K562 (cell line): ENCODE measurements around the gene MARK3. TPM values are rescaled to one million over a fixed set of nuclear protein-coding genes. Genes with fewer than 3 reads are reported as not detected.

ENCODE experiments used
- ATAC-seq: fragments of 200-7000 bp; cut with Tn5 transposase; 3 replicates; pipeline ENCODE4 v1.9.1; 2020; ENCODE audit warnings: moderate library complexity
- BruUV-seq: library from RNA; stranded (reverse); fragments of 400-500 nt; replicated peaks from 2 replicates; lab custom pipeline; 2021; lab: Mats Ljungman, UMichigan
- CTCF ChIA-PET: fragments of 300-600 bp; formaldehyde crosslinking; extraction: SDS; loops from one replicate; lab custom pipeline; 2021; ENCODE audit warnings: low intra/inter-chr PET ratio; lab: Yijun Ruan, JAX
- POLR2A ChIA-PET: fragments of 300-600, 350-650 bp; sonication (Branson Sonifier 250); formaldehyde crosslinking; extraction: SDS; loops from one replicate; lab custom pipeline; 2021; ENCODE audit warnings: antibody characterized with exemption, inconsistent platforms; lab: Yijun Ruan, JAX
- DNase-seq, 4 experiments: peaks; one replicate each; pipeline versions ENCODE4 v3.0.0 to v3.0.0-alpha.2; 2011 to 2018; ENCODE audit warnings: low spot score in 3 of 4, mixed read lengths in 3 of 4; ENCODE audit errors: extremely low read depth in 1 of 4
- FAIRE-seq: peaks from 2 replicates; lab custom pipeline; 2011; peaks lifted over from hg19 to GRCh38; lab: Jason Lieb, UNC
- H2AFZ ChIP-seq: 2 replicates; pipeline ENCODE4 v1.6.0; 2011; ENCODE audit warnings: low read depth, low read length, control low read depth, inconsistent platforms
- H3K27ac ChIP-seq: fragments of 200-600 bp; 3 replicates; pipeline ENCODE4 v1.8.0; 2011; ENCODE audit warnings: low read depth, mild to moderate bottlenecking, control low read depth, inconsistent platforms, low read length, moderate library complexity, mixed read lengths; ENCODE audit errors: extremely low read depth
- H3K27me3 ChIP-seq, 2 experiments: fragments of 300-600 bp in 1 of 2; 2 replicates in 1 of 2; 3 replicates in 1 of 2; pipeline versions ENCODE4 v1.6.0 to v1.8.0; 2011; ENCODE audit warnings: inconsistent platforms in 2 of 2, low read length in 2 of 2, mild to moderate bottlenecking in 1 of 2, mixed read lengths in 1 of 2, moderate library complexity in 1 of 2; ENCODE audit not compliant: control insufficient read depth in 2 of 2, insufficient read depth in 2 of 2
- H3K36me3 ChIP-seq: fragments of 300-600 bp; 3 replicates; pipeline ENCODE4 v1.8.0; 2011; ENCODE audit warnings: mild to moderate bottlenecking, low read length, inconsistent platforms; ENCODE audit not compliant: control insufficient read depth, insufficient read depth
- H3K4me1 ChIP-seq, 2 experiments: fragments of 200-600 bp in 1 of 2; replicated peaks in 1 of 2; 2 replicates in 1 of 2; 3 replicates in 1 of 2; pipeline versions ENCODE4 v1.5.1 to v1.8.0; 2011; ENCODE audit warnings: inconsistent platforms in 2 of 2, low read length in 2 of 2, mild to moderate bottlenecking in 1 of 2, mixed read lengths in 1 of 2, moderate library complexity in 1 of 2; ENCODE audit not compliant: control insufficient read depth in 2 of 2, insufficient read depth in 2 of 2
- H3K4me2 ChIP-seq: 2 replicates; pipeline ENCODE4 v1.6.1; 2011; ENCODE audit warnings: low read length, control low read depth, inconsistent platforms, mixed read lengths; ENCODE audit not compliant: insufficient read depth
- H3K4me3 ChIP-seq: fragments of 200-600 bp; sonication (generic), shearing (Covaris generic); 2 replicates; pipeline ENCODE4 v1.5.1; 2016; ENCODE audit warnings: control low read depth, inconsistent platforms
- H3K79me2 ChIP-seq: fragments of 200-600 bp; 3 replicates; pipeline ENCODE4 v1.8.0; 2011; ENCODE audit warnings: low read length, inconsistent platforms; ENCODE audit not compliant: control insufficient read depth, insufficient read depth
- H3K9ac ChIP-seq, 2 experiments: 2 replicates each; pipeline versions ENCODE4 v1.6.0 to v1.6.1; 2011; ENCODE audit warnings: low read depth in 2 of 2, low read length in 2 of 2, control low read depth in 1 of 2, inconsistent platforms in 1 of 2, mild to moderate bottlenecking in 1 of 2, mixed read lengths in 1 of 2; ENCODE audit not compliant: insufficient read depth in 1 of 2
- H3K9me1 ChIP-seq: one replicate; pipeline ENCODE4 v1.6.0; 2011; ENCODE audit warnings: inconsistent platforms, mild to moderate bottlenecking, low read length, moderate library complexity; ENCODE audit not compliant: control insufficient read depth, insufficient read depth
- H3K9me3 ChIP-seq: replicated peaks from 2 replicates; pipeline ENCODE4 v1.5.1; 2011; ENCODE audit warnings: low read depth, low read length, inconsistent platforms; ENCODE audit not compliant: control insufficient read depth, insufficient read depth
- H4K20me1 ChIP-seq: replicated peaks from 2 replicates; pipeline ENCODE4 v1.6.1; 2011; ENCODE audit warnings: low read length, inconsistent platforms, mixed read lengths; ENCODE audit not compliant: control insufficient read depth, insufficient read depth
- CBFB ChIP-seq: sonication (generic); formaldehyde crosslinking; IDR thresholded peaks from 2 replicates; pipeline ENCODE4 v1.4.0; 2020; ENCODE audit warnings: mild to moderate bottlenecking, missing genetic modification reagents
- CREBBP ChIP-seq: IDR thresholded peaks from one replicate; pipeline ENCODE4 v1.6.1; 2012; ENCODE audit warnings: low read depth, mild to moderate bottlenecking, control low read depth, inconsistent platforms, low read length
- DACH1 ChIP-seq: fragments of 450-650 bp; IDR thresholded peaks from 2 replicates; pipeline ENCODE4 v1.6.1; 2018; ENCODE audit not compliant: partially characterized antibody
- HDAC2 ChIP-seq: fragments of 450-650 bp; IDR thresholded peaks from 2 replicates; pipeline ENCODE4 v1.6.1; 2016; ENCODE audit warnings: mild to moderate bottlenecking
- HLTF ChIP-seq: fragments of 450-650 bp; IDR thresholded peaks from 2 replicates; pipeline ENCODE4 v1.6.1; 2016
- KDM5B ChIP-seq: fragments of 200-600 bp; sonication (generic); IDR thresholded peaks from 2 replicates; pipeline ENCODE4 v1.6.1; 2012; ENCODE audit warnings: low read depth, mild to moderate bottlenecking, moderate library complexity, low read length, control low read depth, inconsistent platforms; ENCODE audit not compliant: insufficient replicate concordance
- NEUROD1 ChIP-seq: fragments of 150-350 bp; IDR thresholded peaks from 2 replicates; pipeline ENCODE4 v1.6.1; 2014; ENCODE audit warnings: borderline replicate concordance, low read length, low read depth; ENCODE audit not compliant: partially characterized antibody
- RBBP5 ChIP-seq: fragments of 200-600 bp; sonication (generic); IDR thresholded peaks from 2 replicates; pipeline ENCODE4 v1.6.1; 2012; ENCODE audit warnings: borderline replicate concordance, mild to moderate bottlenecking, low read length, control low read depth, inconsistent platforms; ENCODE audit not compliant: insufficient read depth, poor library complexity, severe bottlenecking
- SMARCA4 ChIP-seq: fragments of 450-650 bp; IDR thresholded peaks from 2 replicates; pipeline ENCODE4 v1.6.1; 2016
- TAF1 ChIP-seq: IDR thresholded peaks from 2 replicates; pipeline ENCODE4 v1.6.1; 2011; ENCODE audit warnings: mild to moderate bottlenecking, low read length, moderate library complexity; ENCODE audit not compliant: insufficient read depth, control insufficient read depth, severe bottlenecking; ENCODE audit errors: extremely low read depth
- ZNF165 ChIP-seq: fragments of 250-450 bp; sonication (Bioruptor Pico); IDR thresholded peaks from 2 replicates; pipeline ENCODE4 v1.4.0; 2020; ENCODE audit warnings: borderline replicate concordance
- ZNF696 ChIP-seq: fragments of 250-450 bp; sonication (Bioruptor Pico); conservative IDR thresholded peaks from 2 replicates; pipeline ENCODE4 v1.4.0; 2020; ENCODE audit warnings: mild to moderate bottlenecking, moderate library complexity
- WGBS: fragments of 100-300 bp; shearing (Covaris generic); methylation state at CpG from one replicate; pipeline ENCODE4 v1.1.6; 2016; ENCODE audit warnings: low coverage, mixed read lengths; ENCODE audit not compliant: insufficient coverage; ENCODE audit errors: missing lambda C conversion rate; 5-methylcytosine and 5-hydroxymethylcytosine counted together
- in situ Hi-C: fragments of 300-500 bp; cut with MboI; formaldehyde crosslinking; loops from 4 replicates; pipeline ENCODE4 v1.15.0; 2018; ENCODE audit warnings: inconsistent platforms, mixed read lengths
- intact Hi-C: fragments of 100-400 bp; cut with micrococcal nuclease; formaldehyde crosslinking; loops from 2 replicates; pipeline ENCODE4 v1.14.2; 2022
- polyA plus RNA-seq, 8 experiments: library from polyadenylated mRNA; depleted of rRNA in 4 of 8; stranded (reverse) in 5 of 8; unstranded in 3 of 8; fragments of >200 nt; fragmentation: Nextera tagmentation in 2 of 8; fragmentation: Illumina TruSeq in 1 of 8; extraction: Ambion mirVana in 2 of 8; extraction: Trizol in 1 of 8; gene quantifications; 2 replicates each; pipeline versions ENCODE4 v1.2.1 to v1.2.3, GENCODE V29; 2011 to 2014; ENCODE audit warnings: inconsistent platforms in 1 of 8, missing spikeins in 1 of 8
- total RNA-seq, 7 experiments: library from RNA; depleted of rRNA in 6 of 7; stranded (reverse); fragments of >200 nt in 6 of 7; fragmentation: Illumina TruSeq in 2 of 7; extraction: Trizol in 2 of 7; gene quantifications; 2 replicates each; pipeline versions ENCODE4 v1.2.1 to v1.2.3, GENCODE V29; 2011 to 2021; ENCODE audit warnings: low replicate concordance in 1 of 7
- TF ChIP-seq, protein P1 (sequence below): fragments of 250-450 bp; sonication (Bioruptor Pico); IDR thresholded peaks from 2 replicates; pipeline ENCODE4 v1.5.0; 2021; ENCODE audit warnings: mild to moderate bottlenecking, borderline replicate concordance
- TF ChIP-seq, protein P2 (sequence below): IDR thresholded peaks from 3 replicates; pipeline ENCODE4 v1.6.1; 2011; ENCODE audit warnings: borderline replicate concordance, mild to moderate bottlenecking; ENCODE audit not compliant: insufficient read length, insufficient read depth
- TF ChIP-seq, protein P3 (sequence below): sonication (generic); formaldehyde crosslinking; IDR thresholded peaks from 2 replicates; pipeline ENCODE4 v1.8.0; 2022; ENCODE audit warnings: mild to moderate bottlenecking, missing genetic modification reagents
- TF ChIP-seq, protein P4 (sequence below), 2 experiments: fragments of 450-650 bp in 1 of 2; sonication (generic) in 1 of 2; formaldehyde crosslinking in 1 of 2; IDR thresholded peaks in 1 of 2; conservative IDR thresholded peaks in 1 of 2; 2 replicates each; pipeline versions ENCODE4 v1.6.1 to v1.8.1; 2016 to 2023; ENCODE audit warnings: mild to moderate bottlenecking in 2 of 2, moderate library complexity in 2 of 2, inconsistent platforms in 1 of 2, missing genetic modification reagents in 1 of 2

The MARK3 gene
- total and polyA plus RNA-seq, 9 of the 15 experiments (the other 6 are each of a cell fraction or from before 2014, with no cell fraction given): 10.1 to 68.7 (median 56.3) TPM

DNA sequence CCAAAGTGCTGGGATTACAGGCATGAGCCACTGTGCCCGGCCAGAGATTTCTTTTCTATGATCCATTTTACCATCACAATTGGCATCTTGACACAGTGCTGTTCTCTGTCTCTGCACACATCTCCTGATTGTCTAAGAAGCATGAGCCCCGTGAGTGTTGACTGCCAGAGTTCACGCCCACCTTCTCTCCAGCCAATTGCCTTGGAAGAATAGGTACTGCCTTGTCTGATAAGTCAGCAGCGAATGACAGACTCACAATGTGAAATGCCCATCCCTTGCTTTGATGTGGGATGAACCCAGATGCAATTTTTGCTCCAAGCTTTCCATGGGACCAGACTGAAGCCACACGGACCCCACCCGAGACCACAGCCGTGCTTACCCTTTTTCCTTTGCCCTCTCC lies 31.9 kb upstream of the MARK3 start:
- no peak overlapping the region for H3K4me2 ChIP-seq
- TF ChIP-seq, protein P1, sequence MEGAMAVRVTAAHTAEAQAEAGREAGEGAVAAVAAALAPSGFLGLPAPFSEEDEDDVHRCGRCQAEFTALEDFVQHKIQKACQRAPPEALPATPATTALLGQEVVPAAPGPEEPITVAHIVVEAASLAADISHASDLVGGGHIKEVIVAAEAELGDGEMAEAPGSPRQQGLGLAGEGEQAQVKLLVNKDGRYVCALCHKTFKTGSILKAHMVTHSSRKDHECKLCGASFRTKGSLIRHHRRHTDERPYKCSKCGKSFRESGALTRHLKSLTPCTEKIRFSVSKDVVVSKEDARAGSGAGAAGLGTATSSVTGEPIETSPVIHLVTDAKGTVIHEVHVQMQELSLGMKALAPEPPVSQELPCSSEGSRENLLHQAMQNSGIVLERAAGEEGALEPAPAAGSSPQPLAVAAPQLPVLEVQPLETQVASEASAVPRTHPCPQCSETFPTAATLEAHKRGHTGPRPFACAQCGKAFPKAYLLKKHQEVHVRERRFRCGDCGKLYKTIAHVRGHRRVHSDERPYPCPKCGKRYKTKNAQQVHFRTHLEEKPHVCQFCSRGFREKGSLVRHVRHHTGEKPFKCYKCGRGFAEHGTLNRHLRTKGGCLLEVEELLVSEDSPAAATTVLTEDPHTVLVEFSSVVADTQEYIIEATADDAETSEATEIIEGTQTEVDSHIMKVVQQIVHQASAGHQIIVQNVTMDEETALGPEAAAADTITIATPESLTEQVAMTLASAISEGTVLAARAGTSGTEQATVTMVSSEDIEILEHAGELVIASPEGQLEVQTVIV (CRISPR knock-in tag): no peak
- TF ChIP-seq RBBP5 (no peak), KDM5B (no peak), TAF1 (no peak), NEUROD1 (no peak), HLTF (no peak), CBFB (no peak), DACH1 (no peak), SMARCA4 (no peak), ZNF165 (CRISPR knock-in tag) (no peak), CREBBP (no peak), ZNF696 (CRISPR knock-in tag) (no peak), HDAC2 (no peak)
- TF ChIP-seq, protein P2, sequence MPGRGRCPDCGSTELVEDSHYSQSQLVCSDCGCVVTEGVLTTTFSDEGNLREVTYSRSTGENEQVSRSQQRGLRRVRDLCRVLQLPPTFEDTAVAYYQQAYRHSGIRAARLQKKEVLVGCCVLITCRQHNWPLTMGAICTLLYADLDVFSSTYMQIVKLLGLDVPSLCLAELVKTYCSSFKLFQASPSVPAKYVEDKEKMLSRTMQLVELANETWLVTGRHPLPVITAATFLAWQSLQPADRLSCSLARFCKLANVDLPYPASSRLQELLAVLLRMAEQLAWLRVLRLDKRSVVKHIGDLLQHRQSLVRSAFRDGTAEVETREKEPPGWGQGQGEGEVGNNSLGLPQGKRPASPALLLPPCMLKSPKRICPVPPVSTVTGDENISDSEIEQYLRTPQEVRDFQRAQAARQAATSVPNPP: no peak
- TF ChIP-seq, protein P3, sequence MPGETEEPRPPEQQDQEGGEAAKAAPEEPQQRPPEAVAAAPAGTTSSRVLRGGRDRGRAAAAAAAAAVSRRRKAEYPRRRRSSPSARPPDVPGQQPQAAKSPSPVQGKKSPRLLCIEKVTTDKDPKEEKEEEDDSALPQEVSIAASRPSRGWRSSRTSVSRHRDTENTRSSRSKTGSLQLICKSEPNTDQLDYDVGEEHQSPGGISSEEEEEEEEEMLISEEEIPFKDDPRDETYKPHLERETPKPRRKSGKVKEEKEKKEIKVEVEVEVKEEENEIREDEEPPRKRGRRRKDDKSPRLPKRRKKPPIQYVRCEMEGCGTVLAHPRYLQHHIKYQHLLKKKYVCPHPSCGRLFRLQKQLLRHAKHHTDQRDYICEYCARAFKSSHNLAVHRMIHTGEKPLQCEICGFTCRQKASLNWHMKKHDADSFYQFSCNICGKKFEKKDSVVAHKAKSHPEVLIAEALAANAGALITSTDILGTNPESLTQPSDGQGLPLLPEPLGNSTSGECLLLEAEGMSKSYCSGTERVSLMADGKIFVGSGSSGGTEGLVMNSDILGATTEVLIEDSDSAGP (CRISPR knock-in tag): no peak
- TF ChIP-seq, protein P4, sequence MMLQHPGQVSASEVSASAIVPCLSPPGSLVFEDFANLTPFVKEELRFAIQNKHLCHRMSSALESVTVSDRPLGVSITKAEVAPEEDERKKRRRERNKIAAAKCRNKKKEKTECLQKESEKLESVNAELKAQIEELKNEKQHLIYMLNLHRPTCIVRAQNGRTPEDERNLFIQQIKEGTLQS (IDR thresholded peaks at IDR 0.05): no peak
- TF ChIP-seq, protein P4 (CRISPR knock-in tag; conservative IDR thresholded peaks at IDR 0.05): no peak

More for the DNA sequence above, 31.9 kb upstream of the MARK3 start:
- Histone ChIP-seq H3K9me3 (no peaks in the 10 kb centered on the region), H3K9me1 (no peaks in the 10 kb centered on the region), H2AFZ (no peak overlapping the region), H3K27ac (no peak overlapping the region), H3K9ac (no peak overlapping the region), H3K79me2 (no peaks in the 10 kb centered on the region), H4K20me1 (no peaks in the 10 kb centered on the region), H3K27me3 (no peaks in the 10 kb centered on the region), H3K36me3 (no peaks in the 10 kb centered on the region), H3K4me3 (no peak overlapping the region), H3K4me1 (peaks cover 0 to 20% of the 10 kb centered on the region in 2 experiments; a peak in 3 of 5 replicates)
- no TSS peak for BruUV-seq
- ChIA-PET POLR2A (interaction anchor here (0.5 to 8.2 kb wide), 3 partner anchors 10 to 19 kb away, joined by 3 to 98 read pairs (median 3); partner anchors contain the start of gene EIF5), CTCF (interaction anchor here (0.6 kb wide), 1 partner anchor 32 kb away, joined by 4 read pairs; the partner anchor contains the start of gene MARK3)
- ATAC-seq (0 out of 3 replicates have a peak, but pooled peaks have one; percentile 21), FAIRE-seq (peak; percentile 73), DNase-seq (peak in 2 of 4 experiments; percentile 26 to 42)
- intact Hi-C loops (no loop called here), in situ Hi-C loops (no loop called here)
- WGBS: 20% methylated on average over 4 of the region's 7 CpGs
